ENCODE data around the gene ING4.
"Not testable (repeated sequence)": the region's sequence is repeated elsewhere in the genome, so short reads cannot be mapped to it uniquely, and the experiment has no call there.

The ING4 gene

DNA sequence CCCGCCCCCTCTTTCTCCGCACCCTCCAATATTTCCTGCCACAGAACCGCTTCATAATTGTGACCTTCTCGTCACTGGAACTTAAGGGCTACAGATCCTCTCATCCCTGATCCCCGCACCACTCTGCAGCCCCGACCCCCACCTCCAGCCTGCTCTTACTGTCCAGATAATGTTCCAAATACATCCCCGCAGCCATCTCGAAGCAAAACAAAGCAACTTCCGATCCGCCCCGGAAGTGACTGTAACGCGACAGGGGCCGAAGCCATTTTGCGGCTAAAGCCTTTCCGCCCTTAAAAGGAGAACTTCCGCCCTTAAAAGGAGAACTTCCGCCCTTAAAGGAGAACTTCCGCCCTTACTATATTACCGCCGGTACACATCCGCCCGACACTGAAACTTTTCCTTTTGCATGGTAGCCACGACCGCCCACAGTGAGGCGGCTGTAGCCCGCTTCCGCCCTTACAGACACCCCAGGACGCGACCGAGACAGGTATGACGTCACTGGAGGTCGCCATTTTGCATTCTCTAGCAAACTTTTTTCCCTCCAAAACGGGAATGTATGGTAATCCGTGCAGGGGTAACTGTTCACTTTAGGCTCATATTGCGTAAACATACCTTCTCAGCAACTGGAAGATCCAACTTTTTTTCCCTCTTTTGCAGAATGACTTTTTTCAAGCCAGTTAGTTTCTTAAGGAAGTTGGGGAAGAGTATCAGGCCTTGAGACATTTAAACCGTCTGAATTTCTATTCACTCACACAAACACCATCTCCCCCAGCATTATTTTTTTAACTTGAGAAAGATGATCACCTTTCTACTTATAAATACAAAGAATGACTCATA is at the start of gene ING4:
TSS of gene ING4 (minus strand) at position 214 of the 837 bp plus-strand sequence. CDS start at position 196, 18 bp downstream.
- peak within 1 kb of the TSS; percentile 95 for H3K4me3 ChIP-seq (ENCODE audit: low read depth, low read length)

DNA sequence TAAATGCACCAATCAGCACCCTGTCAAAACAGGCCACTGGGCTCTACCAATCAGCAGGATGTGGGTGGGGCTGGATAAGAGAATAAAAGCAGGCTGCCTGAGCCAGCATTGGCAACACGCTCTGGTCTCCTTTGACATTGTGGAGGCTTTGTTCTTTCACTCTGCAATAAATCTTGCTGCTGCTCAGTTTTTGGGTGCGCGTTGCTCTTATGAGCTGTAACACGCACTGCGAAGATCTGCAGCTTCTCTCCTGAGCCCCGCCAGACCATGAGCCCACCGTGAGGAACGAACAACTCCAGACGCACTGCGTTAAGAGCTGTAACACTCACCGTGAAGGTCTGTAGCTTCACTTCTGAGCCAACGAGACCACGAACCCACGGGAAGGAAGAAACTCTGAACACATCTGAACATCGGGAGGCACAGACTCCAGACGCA is 46.1 kb upstream of the ING4 start:
- no peak overlapping the region for H3K4me3 ChIP-seq (ENCODE audit: low read depth, low read length)

DNA sequence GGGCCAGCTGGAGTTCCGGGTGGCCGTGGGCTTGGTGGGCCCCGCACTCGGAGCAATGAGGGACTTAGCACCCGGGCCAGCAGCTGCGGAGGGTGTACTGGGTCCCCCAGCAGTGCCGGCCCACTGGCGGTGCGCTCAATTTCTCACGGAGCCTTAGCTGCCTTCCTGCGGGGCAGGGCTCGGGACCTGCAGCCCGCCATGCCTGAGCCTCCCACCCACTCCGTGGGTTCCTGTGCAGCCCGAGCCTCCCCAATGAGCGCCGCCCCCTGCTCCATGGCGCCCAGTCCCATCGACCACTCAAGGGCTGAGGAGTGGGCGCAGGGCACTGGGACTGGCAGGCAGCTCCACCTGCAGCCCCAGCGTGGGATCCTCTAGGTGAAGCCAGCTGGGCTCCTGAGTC is 45.4 kb upstream of the ING4 start:
- not testable (repeated sequence) for H3K4me3 ChIP-seq (ENCODE audit: low read depth, low read length)

DNA sequence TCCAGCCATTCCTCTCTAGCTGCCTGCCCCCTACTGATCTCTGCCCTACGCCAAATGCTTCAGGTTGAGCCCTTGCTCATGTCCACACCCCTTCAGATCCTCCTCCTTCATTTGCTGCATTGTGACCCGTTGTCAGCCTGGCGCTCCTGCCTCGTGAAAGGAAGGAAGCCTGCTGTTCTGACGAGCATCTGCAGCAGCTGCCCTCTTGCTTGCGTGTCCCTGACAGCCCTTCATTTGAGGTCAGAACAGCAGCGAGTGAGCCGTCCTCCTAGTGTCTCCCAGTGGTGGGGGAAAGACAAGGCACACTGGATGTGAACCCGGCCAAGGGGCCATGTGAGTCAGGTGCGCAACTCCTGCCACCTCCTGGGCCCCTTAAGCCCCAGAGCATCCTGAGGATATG is 40.7 kb upstream of the ING4 start:
- H3K4me3 ChIP-seq (ENCODE audit: low read depth, low read length): no peak overlapping the region

DNA sequence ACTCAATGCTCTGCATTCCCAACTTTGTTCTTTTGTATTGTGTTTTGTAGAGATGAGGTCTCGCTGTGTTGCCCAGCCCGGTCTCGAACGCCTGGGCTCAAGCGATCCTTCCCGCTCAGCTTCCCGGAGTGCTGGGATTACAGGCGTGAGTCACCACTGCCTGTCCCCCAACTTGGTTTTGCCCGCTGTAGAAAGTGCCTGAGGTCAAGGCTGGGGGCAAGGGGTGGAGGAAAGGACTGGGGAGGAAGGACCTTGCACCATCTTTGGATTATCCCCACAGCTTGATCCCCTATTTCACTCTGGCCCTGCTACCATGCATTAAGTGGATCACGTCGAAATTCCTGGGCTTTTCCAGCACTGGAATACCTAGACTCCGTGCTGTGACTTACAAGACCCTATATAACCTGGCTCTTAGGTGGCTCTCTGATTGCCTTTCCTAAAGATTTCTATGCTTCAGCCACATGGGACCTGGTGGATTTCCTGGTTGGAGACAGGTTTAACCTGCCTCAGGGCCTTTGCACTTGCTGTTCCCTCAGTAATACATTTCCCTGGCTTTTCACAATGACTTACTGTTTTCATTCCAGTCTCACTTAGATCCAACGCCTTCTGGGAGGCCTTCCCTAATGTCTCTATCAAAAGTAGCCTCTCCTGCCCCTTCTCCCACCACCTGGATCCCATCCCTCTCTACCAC is 38.3 kb upstream of the ING4 start:
- peak overlapping the region; percentile 62 for H3K4me3 ChIP-seq (ENCODE audit: low read depth, low read length)

DNA sequence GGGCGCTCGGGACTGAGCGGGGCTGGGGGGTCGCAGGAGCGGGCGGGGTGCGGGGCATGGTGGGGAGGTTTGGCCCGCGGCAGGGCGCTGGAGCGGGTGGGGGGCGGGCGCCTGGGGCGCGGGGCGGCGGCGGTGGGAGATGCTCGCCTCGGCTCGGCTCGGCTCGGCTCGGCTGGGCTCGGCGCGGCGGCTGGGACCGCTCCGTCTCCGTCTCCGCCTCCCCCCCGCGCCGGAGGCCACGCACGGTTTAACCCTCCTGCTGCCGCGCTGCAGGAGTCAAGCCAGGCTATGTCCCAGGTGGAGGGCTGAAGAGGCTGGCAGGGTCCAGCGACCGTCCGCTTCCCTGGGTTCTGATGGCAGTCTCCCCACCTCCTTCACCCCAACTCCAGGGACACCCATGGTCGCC is 37.7 kb upstream of the ING4 start, which contains the start of gene PIANP:
TSS of gene PIANP (minus strand) at position 170 of the 406 bp plus-strand sequence. CDS start 2,754 bp downstream, outside the sequence.
- peak within 1 kb of the TSS; percentile 78 for H3K4me3 ChIP-seq (ENCODE audit: low read depth, low read length)

GRCh38 chr12:6699989-6700645 is 37.2 kb upstream of the ING4 start:
- H3K4me3 ChIP-seq (ENCODE audit: low read depth, low read length): peak overlapping the region; percentile 78

DNA sequence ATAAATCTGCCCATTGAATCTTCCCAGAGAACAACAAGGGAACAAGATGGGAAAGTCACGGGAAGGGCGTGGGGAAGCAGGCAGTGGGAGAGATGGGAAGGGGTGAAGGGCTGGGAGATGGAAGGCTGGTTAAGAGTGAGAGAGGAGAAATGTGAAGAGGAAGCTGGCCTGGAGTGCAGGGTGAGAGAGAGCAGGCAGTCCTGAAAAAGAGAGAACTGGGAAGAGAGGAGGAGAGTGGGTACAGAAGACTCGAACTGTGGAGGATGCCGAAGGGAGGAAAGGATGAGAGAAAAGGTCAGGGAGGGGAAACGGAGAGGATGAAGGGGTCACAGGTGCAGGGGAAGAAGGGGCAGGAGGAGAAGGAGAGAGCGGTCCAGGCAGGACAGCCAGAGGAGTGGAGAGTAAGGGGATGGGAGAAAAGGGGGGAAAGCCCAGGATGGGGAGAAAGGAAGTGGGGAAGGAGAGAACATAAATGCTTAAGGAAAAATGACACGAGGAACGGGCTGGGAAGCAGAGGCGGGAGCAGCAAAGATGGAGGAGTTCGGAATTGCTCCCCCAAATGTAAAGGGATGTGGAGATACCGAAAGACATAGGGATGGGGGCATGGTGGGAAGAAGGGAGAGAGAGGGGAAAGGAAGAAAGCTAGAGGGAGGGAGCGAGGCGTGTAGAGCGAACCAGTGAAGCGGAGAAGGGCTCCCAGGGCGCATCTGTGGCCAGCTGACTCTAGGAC is 36.5 kb upstream of the ING4 start:
- peak overlapping the region; percentile 78 for H3K4me3 ChIP-seq (ENCODE audit: low read depth, low read length)

- no peak overlapping the region for H3K4me3 ChIP-seq (ENCODE audit: low read depth, low read length)
Measured at GRCh38 chr12:6698352-6699046, 35.6 kb upstream of the ING4 start.

- no peak overlapping the region for H3K4me3 ChIP-seq (ENCODE audit: low read depth, low read length)
Measured at GRCh38 chr12:6697584-6698351, 34.8 kb upstream of the ING4 start.

DNA sequence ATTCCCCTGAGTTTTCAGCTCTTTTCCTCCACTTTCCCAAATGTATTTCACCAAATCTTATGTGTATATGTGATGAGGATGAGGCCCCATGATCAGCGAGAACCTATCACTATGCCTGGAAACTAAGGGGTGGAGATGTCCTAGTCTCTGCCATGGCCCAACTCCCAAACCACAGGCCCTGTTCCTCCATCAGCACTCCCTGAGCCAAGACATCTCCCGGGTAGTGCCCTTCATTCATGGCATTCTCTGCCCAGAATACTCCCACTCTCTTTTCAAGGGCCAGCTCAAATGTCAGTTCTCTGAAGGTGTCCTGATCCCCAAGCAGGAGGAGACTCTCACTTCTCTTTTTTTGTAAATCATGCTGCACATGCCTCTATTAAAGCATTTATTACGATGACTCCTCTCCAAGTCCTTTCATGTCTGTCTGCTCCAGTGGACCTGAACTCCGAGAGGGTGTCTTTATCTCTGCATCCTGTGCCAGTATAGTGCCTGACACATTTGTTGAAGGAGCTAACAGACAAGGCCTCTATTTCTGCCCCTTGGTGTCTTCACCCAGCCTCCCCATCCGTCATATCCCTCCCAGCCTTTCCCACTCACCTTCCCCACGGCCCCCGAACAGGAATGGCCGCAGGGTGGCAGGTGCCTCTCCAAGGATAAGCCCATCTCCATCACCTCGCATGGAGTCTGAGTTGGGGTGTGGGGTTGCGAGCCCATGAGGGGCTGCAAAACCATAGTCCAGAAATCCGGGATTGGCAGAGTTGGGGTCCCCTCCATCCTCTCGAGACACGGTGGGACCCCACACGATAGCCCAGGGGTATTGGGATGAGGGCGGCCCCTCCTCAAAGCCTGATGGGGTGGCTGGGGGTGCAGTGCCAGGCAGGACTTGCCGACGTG is 34.0 kb upstream of the ING4 start:
- H3K4me3 ChIP-seq (ENCODE audit: low read depth, low read length): no peak overlapping the region

GRCh38 chr12:6695313-6696045 is 32.6 kb upstream of the ING4 start:
- no peak overlapping the region for H3K4me3 ChIP-seq (ENCODE audit: low read depth, low read length)

- H3K4me3 ChIP-seq (ENCODE audit: low read depth, low read length): no peak overlapping the region
Measured at GRCh38 chr12:6694701-6695100, 31.8 kb upstream of the ING4 start.

DNA sequence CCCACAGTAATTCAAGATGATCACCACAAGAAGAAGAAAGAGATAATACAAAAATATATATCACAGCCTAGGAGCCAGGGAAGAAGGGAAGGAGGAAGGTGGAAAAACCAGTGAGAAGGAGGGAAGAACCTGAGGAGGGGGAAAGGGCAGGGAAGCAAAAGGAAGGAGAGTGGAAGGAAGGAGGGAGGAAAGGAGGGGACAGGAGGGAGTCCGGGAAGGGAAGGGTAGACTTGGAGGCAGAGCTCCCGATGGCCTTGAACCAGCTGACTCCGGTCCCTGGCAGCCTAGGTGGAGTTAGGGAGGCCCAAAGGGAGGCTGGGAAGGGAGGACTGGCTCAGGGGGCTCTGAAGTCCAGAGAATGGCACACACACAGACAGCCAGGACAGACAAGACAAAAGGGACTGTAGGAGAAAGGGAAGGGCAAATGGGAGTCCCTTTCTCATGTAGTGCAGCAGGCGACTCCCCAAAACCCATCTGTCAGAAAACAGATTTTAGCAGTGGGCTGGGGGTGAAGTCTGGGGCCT is 31.0 kb upstream of the ING4 start:
- H3K4me3 ChIP-seq (ENCODE audit: low read depth, low read length): no peak overlapping the region

DNA sequence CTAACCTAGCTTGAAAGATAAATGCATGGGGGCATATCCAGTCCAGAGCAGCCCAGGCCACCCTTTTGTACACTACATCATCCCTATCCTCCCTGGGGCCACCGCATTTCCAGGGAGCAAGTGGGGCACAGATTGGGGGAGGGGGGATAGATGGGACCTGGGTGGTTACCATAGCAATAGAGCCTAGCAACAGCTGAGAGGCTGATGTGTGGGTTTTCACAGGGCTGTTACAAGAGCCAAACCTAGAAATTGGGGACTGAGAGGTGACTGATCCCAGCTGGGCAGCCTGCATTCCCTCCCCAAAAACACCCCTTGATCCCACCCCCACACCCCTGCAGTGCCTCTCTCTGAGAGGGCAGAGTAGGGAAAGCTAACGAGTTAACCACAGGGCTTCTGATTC is 30.0 kb upstream of the ING4 start:
- no peak overlapping the region for H3K4me3 ChIP-seq (ENCODE audit: low read depth, low read length)

DNA sequence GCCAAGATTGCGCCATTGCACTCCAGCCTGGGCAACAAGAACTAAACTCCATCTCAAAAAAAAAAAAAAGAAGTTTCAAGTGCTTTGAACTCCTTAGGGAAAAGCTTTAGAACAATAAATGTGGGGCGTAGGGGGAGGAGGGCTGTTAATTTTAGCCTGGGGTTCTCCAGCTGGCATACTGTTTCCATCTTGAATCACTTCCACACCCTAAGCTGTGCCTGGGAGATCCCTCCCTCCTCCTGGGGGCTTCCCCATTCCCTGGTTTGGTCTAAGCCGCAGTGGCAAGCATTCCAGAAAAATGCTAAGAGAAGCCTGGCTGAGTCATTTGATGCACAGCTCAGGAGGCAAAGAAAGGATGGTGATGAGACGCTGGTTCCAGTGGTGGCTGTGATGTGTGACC is 28.6 kb upstream of the ING4 start:
- H3K4me3 ChIP-seq (ENCODE audit: low read depth, low read length): no peak overlapping the region

GRCh38 chr12:6688999-6689882 is 26.3 kb upstream of the ING4 start, which contains the start of gene ZNF384:
Gene ZNF384 (minus strand): TSS chr12:6689375. CDS start chr12:6679520, 9,855 bp downstream.
- H3K4me3 ChIP-seq (ENCODE audit: low read depth, low read length): peak within 1 kb of the TSS; percentile 96

All from iPS-11a (cell line).